Left ventricle myocardium inferior (tissue), 1 donor: Measurements from ENCODE around the gene SHMT2. TPM values are rescaled to one million over a fixed set of nuclear protein-coding genes. Genes with fewer than 3 reads are reported as not detected.

Source experiments
- DNase-seq: peaks from one replicate; pipeline ENCODE4 v3.0.0-alpha.2; 2020
- H3K27ac ChIP-seq: fragments of 200-600 bp; replicated peaks from 2 replicates; pipeline ENCODE4 v1.8.0; 2021
- H3K27me3 ChIP-seq: fragments of 200-600 bp; 2 replicates; pipeline ENCODE4 v1.8.0; 2021; ENCODE audit warnings: low read depth
- H3K36me3 ChIP-seq: fragments of 200-600 bp; 2 replicates; pipeline ENCODE4 v1.8.0; 2021
- H3K4me1 ChIP-seq: fragments of 200-600 bp; 2 replicates; pipeline ENCODE4 v1.8.0; 2021
- H3K4me3 ChIP-seq: fragments of 200-600 bp; 2 replicates; pipeline ENCODE4 v1.8.0; 2021; ENCODE audit warnings: mild to moderate bottlenecking, moderate library complexity
- H3K9me3 ChIP-seq: fragments of 200-600 bp; replicated peaks from 2 replicates; pipeline ENCODE4 v1.8.0; 2021
- CTCF ChIP-seq: fragments of 200-600 bp; IDR thresholded peaks from 2 replicates; pipeline ENCODE4 v1.8.0; 2021; ENCODE audit warnings: antibody characterized with exemption, mild to moderate bottlenecking, borderline replicate concordance
- intact Hi-C: fragments of 100-400 bp; cut with micrococcal nuclease; formaldehyde crosslinking; loops from one replicate; pipeline ENCODE4 v1.11.0; 2022
- total RNA-seq: library from RNA; stranded (reverse); fragmentation: NEBNext Ultra II Directional; extraction: Animal tissue kit (Norgen Biotek cat#: 25700); gene quantifications from one replicate; pipeline ENCODE4 v1.2.1, GENCODE V29; 2021
- donor health status: DM: no; HTN: yes; CAD: no; lungs with severe emphysema.

The SHMT2 gene
- total RNA-seq, 1 donor from 2014 or later, result 22.9 TPM

- H3K27ac ChIP-seq, result peak overlapping the region; percentile 83
- H3K36me3 ChIP-seq, result peaks cover 18% of the 10 kb centered on the region
- no peak for TF ChIP-seq CTCF
- peak overlapping the region; percentile 69 for H3K4me3 ChIP-seq
- DNase-seq, result no peak
- peaks cover 85% of the 10 kb centered on the region for H3K27me3 ChIP-seq
- peaks cover 82% of the 10 kb centered on the region for H3K4me1 ChIP-seq
- H3K9me3 ChIP-seq, result no peaks in the 10 kb centered on the region
- intact Hi-C loops, result no loop called here
These were observed 8.7 kb downstream of the SHMT2 start for GRCh38 chr12:57237932-57238853.

- H3K27me3 ChIP-seq, result peaks cover 93% of the 10 kb centered on the region
- peak; percentile 100 for TF ChIP-seq CTCF
- DNase-seq, result peak; percentile 88
- H3K4me1 ChIP-seq, result peaks cover 82% of the 10 kb centered on the region
- H3K4me3 ChIP-seq, result peak overlapping the region; percentile 69
- peak overlapping the region; percentile 83 for H3K27ac ChIP-seq
- peaks cover 10% of the 10 kb centered on the region for H3K36me3 ChIP-seq
- no peaks in the 10 kb centered on the region for H3K9me3 ChIP-seq
- intact Hi-C loops, result no loop called here
These were observed 9.5 kb downstream of the SHMT2 start for GRCh38 chr12:57238854-57239554.

GRCh38 chr12:57239587-57240065 is 10.1 kb downstream of the SHMT2 start:
- Histone ChIP-seq H3K9me3 (no peaks in the 10 kb centered on the region), H3K27me3 (peaks cover 97% of the 10 kb centered on the region), H3K4me3 (peak overlapping the region; percentile 69), H3K4me1 (peaks cover 83% of the 10 kb centered on the region), H3K36me3 (peaks cover 4% of the 10 kb centered on the region), H3K27ac (peak overlapping the region; percentile 83)
- intact Hi-C loops, result no loop called here
- no peak for DNase-seq
- TF ChIP-seq CTCF, result no peak

GRCh38 chr12:57240066-57240921 is 10.8 kb downstream of the SHMT2 start:
- no peak for TF ChIP-seq CTCF
- H3K4me1 ChIP-seq, result peaks cover 76% of the 10 kb centered on the region
- no peaks in the 10 kb centered on the region for H3K36me3 ChIP-seq
- peaks cover 91% of the 10 kb centered on the region for H3K27me3 ChIP-seq
- peak overlapping the region; percentile 69 for H3K4me3 ChIP-seq
- peak overlapping the region; percentile 83 for H3K27ac ChIP-seq
- H3K9me3 ChIP-seq, result no peaks in the 10 kb centered on the region
- DNase-seq, result peak; percentile 49
- intact Hi-C loops, result no loop called here

- H3K4me3 ChIP-seq, result peak overlapping the region; percentile 69
- peaks cover 88% of the 10 kb centered on the region for H3K27me3 ChIP-seq
- no peak for TF ChIP-seq CTCF
- intact Hi-C loops, result no loop called here
- H3K4me1 ChIP-seq, result peaks cover 72% of the 10 kb centered on the region
- H3K27ac ChIP-seq, result no peak overlapping the region
- DNase-seq, result no peak
- H3K9me3 ChIP-seq, result no peaks in the 10 kb centered on the region
- H3K36me3 ChIP-seq, result no peaks in the 10 kb centered on the region
These were observed 11.5 kb downstream of the SHMT2 start for GRCh38 chr12:57240926-57241401.
